Activated CD8-positive, alpha-beta memory T cell treated with anti-CD3 and anti-CD28 coated beads for 24 hours (primary cell): ENCODE data around the gene KIF22.
"Not testable (repeated sequence)": the region's sequence is repeated elsewhere in the genome, so short reads cannot be mapped to it uniquely, and the experiment has no call there.

Experiments
- DNase-seq: peaks from one replicate; pipeline ENCODE4 v3.0.0-alpha.2; 2020

Gene KIF22

DNA sequence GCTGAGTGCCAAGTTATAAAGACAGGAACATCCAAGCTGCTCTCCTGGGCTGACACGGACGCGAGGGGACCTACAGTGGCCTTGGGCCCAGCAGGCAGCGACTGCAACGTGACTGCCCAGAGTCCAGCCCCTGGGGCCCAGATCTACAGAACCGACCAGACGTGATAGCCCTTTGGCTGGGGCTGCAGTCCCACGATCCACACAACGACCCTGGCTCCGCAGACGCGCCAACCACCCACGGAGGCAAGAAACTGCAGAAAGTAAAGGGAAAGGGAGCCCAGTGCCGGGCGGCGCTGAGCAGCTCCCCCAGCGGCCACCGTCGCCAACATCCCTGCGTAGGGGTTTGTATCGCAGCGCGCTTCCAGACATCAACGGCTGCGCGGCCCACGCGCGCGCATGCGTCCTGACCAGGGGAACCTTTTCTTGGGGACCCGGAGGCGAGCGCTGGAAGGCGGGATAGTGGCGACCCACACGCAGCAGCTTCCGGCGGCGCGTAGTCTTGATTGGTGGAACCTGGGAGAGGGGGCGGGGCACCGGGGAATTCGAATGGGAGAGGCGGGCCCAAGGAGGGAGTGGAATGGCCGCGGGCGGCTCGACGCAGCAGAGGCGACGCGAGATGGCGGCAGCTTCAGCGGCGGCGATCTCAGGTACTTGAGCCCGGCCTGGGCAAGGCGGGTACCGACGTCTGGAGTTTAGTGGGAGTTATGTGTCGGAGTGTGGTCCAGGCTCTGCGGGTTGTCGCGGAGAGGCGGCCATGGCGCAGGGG, at the start of gene KIF22:
Gene KIF22, plus strand, starts transcription at position 569 of the 766 bp plus-strand sequence. Its CDS starts 9 bp downstream, at position 578.
- peak; percentile 99 for DNase-seq

DNA sequence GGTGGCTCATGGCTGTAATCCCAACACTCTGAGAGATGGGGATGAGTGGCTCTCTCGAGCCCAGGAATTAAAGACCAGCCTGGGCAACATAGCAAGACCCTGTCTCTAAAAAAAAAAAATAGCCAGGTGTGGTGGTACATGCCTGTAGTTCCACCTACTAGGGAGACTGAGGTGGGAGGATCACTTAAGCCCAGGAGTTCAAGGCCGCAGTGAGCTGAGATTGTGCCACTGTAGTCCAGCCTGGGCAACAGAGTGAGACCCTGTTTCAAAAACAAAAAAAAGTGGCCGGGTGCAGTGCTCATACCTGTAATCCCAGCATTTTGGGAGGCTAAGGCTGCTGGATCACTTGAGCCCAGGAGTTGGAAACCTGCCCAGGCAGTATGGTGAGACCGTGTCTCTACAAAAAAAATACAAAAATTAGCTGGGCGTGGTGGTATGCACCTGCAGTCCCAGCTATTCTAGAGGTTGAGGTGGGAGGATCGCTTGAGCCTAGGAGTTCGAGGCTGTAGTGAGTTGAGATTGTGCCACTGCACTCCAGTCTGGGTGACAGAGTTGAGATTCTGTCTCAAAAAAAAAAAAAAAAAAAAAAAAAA, 47.8 kb upstream of the KIF22 start:
- DNase-seq = no peak

GRCh38 chr16:29743475-29743826, 47.1 kb upstream of the KIF22 start:
- DNase-seq = no peak

- peak; percentile 81 for DNase-seq
Observed at GRCh38 chr16:29743827-29744531, 46.6 kb upstream of the KIF22 start.

DNA sequence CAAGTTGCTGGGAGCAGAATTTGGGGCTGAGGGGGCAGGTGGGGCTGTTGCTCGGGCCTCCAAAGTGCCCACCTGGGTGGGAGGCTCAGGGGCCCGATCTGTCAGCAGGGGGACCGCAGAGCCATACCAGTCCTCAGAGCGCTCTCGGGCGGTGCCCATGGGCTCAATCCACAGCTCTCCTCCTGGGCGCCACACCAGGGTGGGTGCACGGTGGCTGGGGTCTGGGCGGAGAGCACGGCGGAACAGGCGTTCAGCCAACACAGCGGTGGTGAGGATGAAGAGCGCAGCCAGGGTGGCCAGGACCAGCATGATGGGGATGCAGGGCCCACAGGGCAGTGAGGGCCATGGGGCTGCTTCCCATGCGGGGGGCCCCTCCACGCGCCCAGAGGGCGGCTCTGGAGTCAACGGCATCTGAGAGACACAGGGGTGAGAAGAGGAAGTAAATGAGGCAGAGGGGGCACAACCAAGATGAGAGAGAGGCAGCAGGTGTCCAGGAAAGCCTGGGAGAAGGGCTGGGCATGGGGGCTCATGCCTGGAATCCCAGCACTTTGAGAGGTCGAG, 45.9 kb upstream of the KIF22 start:
- peak; percentile 78 for DNase-seq

DNA sequence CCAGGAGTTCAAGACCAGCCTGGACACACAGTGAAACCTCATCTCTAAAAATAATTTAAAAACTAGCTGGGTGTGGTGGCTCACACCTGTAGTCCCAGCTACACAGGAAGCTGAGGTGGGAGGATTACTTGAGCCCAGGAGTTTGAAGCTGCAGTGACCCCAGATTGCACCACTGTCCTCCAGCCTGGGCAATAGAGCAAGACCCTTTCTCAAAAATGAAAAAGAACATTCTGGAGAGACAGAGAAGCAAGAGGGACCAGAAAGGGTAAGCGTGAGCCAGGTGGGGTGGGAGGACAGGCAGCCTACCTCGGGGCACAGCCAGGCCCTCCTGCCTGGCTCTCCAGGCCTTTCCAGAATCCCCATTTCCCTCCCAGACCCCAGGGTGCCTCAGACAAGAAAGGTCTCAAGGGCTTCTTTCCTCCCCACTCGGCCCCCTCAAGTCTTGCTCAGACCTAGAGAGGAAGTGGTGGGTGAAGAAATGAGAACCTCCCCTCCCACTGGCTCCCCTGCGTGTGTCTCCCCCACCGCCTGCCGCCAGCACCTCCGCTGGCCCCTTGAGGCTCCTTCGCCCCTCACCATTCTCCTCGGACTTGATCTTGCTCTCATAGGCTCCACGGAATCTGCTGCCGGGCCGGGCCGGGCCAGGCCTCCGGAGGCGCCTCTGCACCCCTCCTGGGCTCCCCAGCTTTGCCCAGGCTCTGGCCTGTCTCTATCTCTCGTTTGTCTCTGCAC, 45.3 kb upstream of the KIF22 start:
- peak; percentile 85 for DNase-seq

DNA sequence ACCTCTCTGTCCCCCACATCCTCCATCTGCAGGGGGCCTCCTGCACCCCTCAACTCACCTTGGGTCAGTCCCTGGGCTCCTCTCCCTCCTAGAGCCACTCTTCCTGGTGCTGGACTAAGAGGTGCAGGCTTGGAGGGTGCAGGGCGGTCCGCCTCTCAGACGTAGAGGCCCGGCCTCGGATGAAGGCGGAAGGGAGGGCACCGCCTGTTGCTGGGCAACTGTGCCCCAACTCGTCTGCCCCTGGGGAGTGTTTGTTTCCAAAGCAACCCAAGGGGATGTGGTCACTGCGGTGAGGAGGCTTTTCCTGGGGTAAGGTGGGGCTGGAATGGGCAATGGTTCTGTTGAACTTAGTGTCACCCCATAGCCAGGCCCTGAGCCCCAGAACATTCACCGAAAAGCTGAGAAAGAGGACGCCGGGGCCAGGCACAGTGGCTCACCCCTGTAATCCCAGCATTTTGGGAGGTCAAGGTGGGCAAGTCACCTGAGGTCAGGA, 44.7 kb upstream of the KIF22 start, which contains the start of gene C16orf54:
Gene C16orf54, minus strand, starts transcription at position 138 of the 493 bp plus-strand sequence. CDS start 1,039 bp downstream, outside the sequence.
- peak; percentile 90 for DNase-seq

GRCh38 chr16:29746518-29746917, 44.0 kb upstream of the KIF22 start:
- DNase-seq = not testable (repeated sequence)

DNA sequence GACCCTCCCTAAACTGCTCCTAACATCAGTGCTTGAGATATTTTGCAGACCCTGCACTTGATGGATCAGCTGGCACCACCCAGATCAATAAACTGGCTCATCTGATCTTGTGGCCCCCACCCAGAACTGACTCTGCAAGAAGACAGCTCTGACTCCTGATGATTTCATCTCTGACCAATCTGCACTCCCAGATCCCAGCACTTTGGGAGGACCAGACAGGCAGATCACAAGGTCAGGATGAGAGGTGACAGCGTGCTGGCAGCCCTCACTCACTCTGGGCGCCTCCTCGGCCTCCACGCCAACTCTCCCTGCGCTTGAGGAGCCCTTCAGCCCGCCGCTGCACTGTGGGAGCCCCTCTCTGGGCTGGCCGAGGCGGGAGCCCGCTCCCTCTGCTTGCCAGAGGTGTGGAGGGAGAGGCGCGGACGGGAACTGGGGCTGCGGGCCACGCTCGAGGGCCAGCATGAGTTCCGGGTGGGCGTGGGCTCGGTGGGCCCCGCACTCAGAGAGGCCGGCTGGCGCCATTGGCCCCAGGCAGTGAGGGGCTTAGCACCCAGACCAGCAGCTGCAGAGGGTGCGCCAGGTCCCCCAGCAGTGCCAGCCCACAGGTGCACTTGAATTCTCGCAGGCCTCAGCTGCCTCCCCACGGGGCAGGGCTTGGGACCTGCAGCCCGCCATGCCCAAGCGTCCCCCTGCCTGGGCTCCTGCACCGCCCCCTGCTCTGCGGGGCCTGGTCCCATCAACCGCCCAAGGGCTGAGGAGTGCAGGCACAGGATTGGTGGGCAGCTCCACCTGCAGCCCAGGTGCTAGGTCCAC, 42.4 kb upstream of the KIF22 start:
- no peak for DNase-seq

- DNase-seq = not testable (repeated sequence)
Observed at GRCh38 chr16:29748760-29749149, 41.8 kb upstream of the KIF22 start.

- no peak for DNase-seq
Observed at GRCh38 chr16:29753516-29753915, 37.0 kb upstream of the KIF22 start.

GRCh38 chr16:29756654-29757053, 33.9 kb upstream of the KIF22 start:
- DNase-seq = no peak

GRCh38 chr16:29757086-29757485, 33.5 kb upstream of the KIF22 start:
- DNase-seq = not testable (repeated sequence)

GRCh38 chr16:29757950-29758466, 32.5 kb upstream of the KIF22 start:
- no peak for DNase-seq

DNA sequence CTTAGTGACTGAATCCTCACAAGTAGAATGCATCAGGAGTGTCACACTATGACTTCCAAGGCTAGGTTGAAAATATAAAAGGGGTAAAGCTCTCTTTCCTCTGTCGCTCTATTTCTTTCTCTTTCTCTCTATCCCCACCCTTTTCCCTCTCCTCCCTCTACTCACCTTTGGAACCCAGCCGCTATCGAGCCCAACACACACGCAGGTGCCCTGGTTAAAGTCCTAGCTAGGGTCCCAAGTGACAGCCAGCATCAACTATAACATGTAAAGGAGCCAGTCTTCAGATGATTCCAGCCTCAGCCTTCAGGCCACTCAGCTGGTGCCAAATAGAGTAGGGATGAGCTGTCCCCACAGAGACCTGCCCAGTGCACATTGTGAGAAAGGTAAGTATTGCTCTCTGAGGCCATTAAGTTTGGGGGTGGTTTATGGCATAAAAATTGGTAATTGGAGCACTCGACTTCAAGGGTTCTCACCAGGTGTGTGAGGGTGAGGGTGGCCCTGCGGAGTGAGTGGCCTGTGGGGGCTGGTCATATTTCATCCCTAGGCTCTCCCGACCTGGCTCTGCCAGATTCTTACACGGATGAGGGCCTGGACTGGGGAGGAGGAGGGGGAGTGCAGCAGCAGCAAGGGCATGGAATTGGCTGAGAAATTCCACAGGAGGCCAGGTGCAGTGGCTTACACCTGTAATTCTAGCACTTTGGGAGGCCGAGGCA, 29.8 kb upstream of the KIF22 start:
- no peak for DNase-seq

GRCh38 chr16:29761280-29761651, 29.3 kb upstream of the KIF22 start:
- not testable (repeated sequence) for DNase-seq

- no peak for DNase-seq
Observed at GRCh38 chr16:29761882-29762281, 28.7 kb upstream of the KIF22 start.

- no peak for DNase-seq
Observed at GRCh38 chr16:29763326-29763725, 27.2 kb upstream of the KIF22 start.

GRCh38 chr16:29765167-29766032, 25.2 kb upstream of the KIF22 start:
- no peak for DNase-seq

DNA sequence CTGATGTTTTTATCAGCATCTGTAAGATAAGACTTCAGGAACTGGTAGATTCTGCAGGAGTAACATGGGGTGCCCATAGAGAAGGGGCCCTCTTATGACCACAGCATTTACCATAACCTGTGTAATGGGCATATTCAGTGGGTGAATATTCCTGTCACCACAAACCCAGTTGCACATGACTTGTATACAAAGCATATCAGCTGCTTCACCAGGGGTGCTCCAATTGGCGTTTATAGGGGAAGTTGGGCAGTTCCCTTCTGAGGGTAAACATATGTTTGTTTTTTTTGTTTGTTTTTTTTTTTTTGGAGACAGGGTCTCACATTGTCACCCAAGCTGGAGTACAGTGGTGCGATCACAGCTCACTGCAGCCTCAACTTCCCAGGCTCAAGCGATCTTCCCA, 24.0 kb upstream of the KIF22 start:
- no peak for DNase-seq
